Ectodermal cell (in vitro differentiated cells): ENCODE results near the gene ENAH.
"Not testable (repeated sequence)": the region's sequence is repeated elsewhere in the genome, so short reads cannot be mapped to it uniquely, and the experiment has no call there.

ENCODE experiments used
- H3K27ac ChIP-seq: 2 replicates; pipeline ENCODE4 v1.7.0; 2013; ENCODE audit warnings: mild to moderate bottlenecking, low read depth, low read length; ENCODE audit not compliant: insufficient read depth, poor library complexity, severe bottlenecking
- H3K27me3 ChIP-seq: 2 replicates; pipeline ENCODE4 v1.7.0; 2013; ENCODE audit warnings: mild to moderate bottlenecking, low read length; ENCODE audit not compliant: insufficient read depth, control insufficient read depth, poor library complexity, severe bottlenecking
- H3K36me3 ChIP-seq: one replicate; pipeline ENCODE4 v1.7.0; 2013; ENCODE audit warnings: low read length; ENCODE audit not compliant: control insufficient read depth, insufficient read depth
- H3K4me1 ChIP-seq: one replicate; pipeline ENCODE4 v1.7.0; 2013; ENCODE audit warnings: low read length; ENCODE audit not compliant: control insufficient read depth, insufficient read depth
- H3K4me3 ChIP-seq: 2 replicates; pipeline ENCODE4 v1.7.0; 2013; ENCODE audit warnings: low read depth, low read length, control low read depth; ENCODE audit not compliant: insufficient read depth
- H3K9me3 ChIP-seq: 2 replicates; pipeline ENCODE4 v1.7.0; 2013; ENCODE audit warnings: mild to moderate bottlenecking, low read length, moderate library complexity; ENCODE audit not compliant: control insufficient read depth
- WGBS, 2 experiments: methylation state at CpG; one replicate each; pipeline ENCODE4 v1.1.7; 2013; ENCODE audit warnings: missing lambda C conversion rate in 2 of 2; 5-methylcytosine and 5-hydroxymethylcytosine counted together

Gene ENAH

GRCh38 chr1:225522588-225523262, 130.2 kb downstream of the ENAH start:
- no peaks in the 10 kb centered on the region for H3K4me1 ChIP-seq
- peaks cover 3% of the 10 kb centered on the region for H3K36me3 ChIP-seq
- H3K27ac ChIP-seq, result no peak overlapping the region
- H3K4me3 ChIP-seq, result no peak overlapping the region
- H3K9me3 ChIP-seq, result no peaks in the 10 kb centered on the region
- no peaks in the 10 kb centered on the region for H3K27me3 ChIP-seq
- 95 to 100% methylated on average over 1 of the region's 1 CpG for WGBS, 2 experiments

DNA sequence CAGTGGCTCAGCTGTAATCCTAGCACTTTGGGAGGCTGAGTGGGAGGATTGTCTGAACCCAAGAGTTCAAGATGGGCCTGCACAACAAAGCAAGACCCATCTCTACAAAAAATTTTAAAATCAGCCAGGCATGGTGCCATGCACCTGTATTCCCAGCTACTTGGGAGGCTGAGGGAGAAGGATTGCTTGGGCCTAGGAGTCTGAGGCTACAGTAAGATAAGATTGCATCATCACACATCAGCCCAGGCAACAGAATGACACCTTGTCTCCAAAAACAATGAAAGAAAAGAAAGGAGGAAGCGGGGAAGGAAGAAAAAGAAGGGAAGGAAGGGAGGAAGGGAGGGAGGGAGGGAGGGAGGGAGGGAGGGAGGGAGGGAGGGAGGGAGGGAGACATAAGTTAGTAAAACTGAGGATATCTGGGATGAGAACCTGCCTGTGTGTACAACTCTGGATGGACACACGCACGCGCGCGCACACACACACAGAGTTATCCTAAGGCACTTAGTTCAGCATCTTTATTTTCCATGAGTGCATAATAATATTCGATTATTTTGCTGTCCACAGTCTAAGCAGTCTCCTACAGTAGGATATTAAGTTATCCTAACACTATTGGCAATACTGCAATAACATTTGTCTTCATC, 132.2 kb downstream of the ENAH start:
- WGBS, 2 experiments, result 97 to 99% methylated on average over 7 of the region's 7 CpGs
- H3K36me3 ChIP-seq, result peaks cover 3% of the 10 kb centered on the region
- no peaks in the 10 kb centered on the region for H3K27me3 ChIP-seq
- no peaks in the 10 kb centered on the region for H3K9me3 ChIP-seq
- no peak overlapping the region for H3K27ac ChIP-seq
- no peak overlapping the region for H3K4me3 ChIP-seq
- peaks cover 4% of the 10 kb centered on the region for H3K4me1 ChIP-seq

- Histone ChIP-seq H3K36me3 (peaks cover 3% of the 10 kb centered on the region), H3K27me3 (no peaks in the 10 kb centered on the region), H3K9me3 (no peaks in the 10 kb centered on the region), H3K27ac (no peak overlapping the region), H3K4me3 (no peak overlapping the region), H3K4me1 (peaks cover 9% of the 10 kb centered on the region)
- 55 to 58% methylated on average over 16 to 19 of the region's 19 CpGs for WGBS, 2 experiments
These were observed 133.6 kb downstream of the ENAH start for GRCh38 chr1:225519166-225519863.

- Histone ChIP-seq H3K27me3 (no peaks in the 10 kb centered on the region), H3K36me3 (peaks cover 4% of the 10 kb centered on the region), H3K4me3 (no peak overlapping the region), H3K9me3 (no peaks in the 10 kb centered on the region), H3K27ac (no peak overlapping the region), H3K4me1 (peaks cover 9% of the 10 kb centered on the region)
- 96 to 97% methylated on average over 8 of the region's 8 CpGs for WGBS, 2 experiments
These were observed 135.2 kb downstream of the ENAH start for GRCh38 chr1:225517697-225518096.

- H3K4me3 ChIP-seq, result no peak overlapping the region
- H3K27ac ChIP-seq, result no peak overlapping the region
- H3K4me1 ChIP-seq, result peaks cover 9% of the 10 kb centered on the region
- H3K9me3 ChIP-seq, result no peaks in the 10 kb centered on the region
- 96 to 97% methylated on average over 6 of the region's 6 CpGs for WGBS, 2 experiments
- H3K36me3 ChIP-seq, result peaks cover 7% of the 10 kb centered on the region
- no peaks in the 10 kb centered on the region for H3K27me3 ChIP-seq
These were observed 135.7 kb downstream of the ENAH start for GRCh38 chr1:225517221-225517620.

DNA sequence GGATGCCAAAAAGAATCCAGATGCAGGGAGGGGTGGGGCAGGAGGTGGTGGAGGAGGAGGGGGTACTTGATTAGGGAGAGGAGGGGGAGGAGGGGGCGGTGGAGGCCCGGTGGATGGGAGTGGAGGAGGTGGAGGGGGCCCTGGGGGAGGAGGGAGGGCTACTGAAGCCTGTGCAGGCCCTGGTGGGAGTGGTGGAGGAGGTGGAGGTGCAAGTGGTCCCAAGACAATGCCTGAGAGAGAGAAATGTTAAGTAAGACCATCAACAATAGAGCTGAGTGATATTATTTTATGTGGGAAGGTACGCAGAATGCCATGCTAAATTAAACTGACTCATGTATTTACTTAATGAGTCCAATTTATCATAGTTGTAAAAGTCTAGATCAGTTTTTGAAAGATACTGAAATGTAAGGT, 138.2 kb downstream of the ENAH start:
- 5 to 39% methylated on average over 2 to 3 of the region's 3 CpGs for WGBS, 2 experiments
- Histone ChIP-seq H3K27ac (no peak overlapping the region), H3K27me3 (no peaks in the 10 kb centered on the region), H3K4me3 (no peak overlapping the region), H3K9me3 (no peaks in the 10 kb centered on the region), H3K4me1 (peaks cover 9% of the 10 kb centered on the region), H3K36me3 (peaks cover 19% of the 10 kb centered on the region)

- not testable (repeated sequence) for H3K27me3 ChIP-seq, H3K9me3 ChIP-seq, H3K27ac ChIP-seq, H3K4me3 ChIP-seq
- peaks cover 18% of the 10 kb centered on the region for H3K4me1 ChIP-seq
- peaks cover 16% of the 10 kb centered on the region for H3K36me3 ChIP-seq
- WGBS, 2 experiments, result 85 to 88% methylated on average over 9 of the region's 9 CpGs
These were observed 139.3 kb downstream of the ENAH start for GRCh38 chr1:225513576-225513975.

DNA sequence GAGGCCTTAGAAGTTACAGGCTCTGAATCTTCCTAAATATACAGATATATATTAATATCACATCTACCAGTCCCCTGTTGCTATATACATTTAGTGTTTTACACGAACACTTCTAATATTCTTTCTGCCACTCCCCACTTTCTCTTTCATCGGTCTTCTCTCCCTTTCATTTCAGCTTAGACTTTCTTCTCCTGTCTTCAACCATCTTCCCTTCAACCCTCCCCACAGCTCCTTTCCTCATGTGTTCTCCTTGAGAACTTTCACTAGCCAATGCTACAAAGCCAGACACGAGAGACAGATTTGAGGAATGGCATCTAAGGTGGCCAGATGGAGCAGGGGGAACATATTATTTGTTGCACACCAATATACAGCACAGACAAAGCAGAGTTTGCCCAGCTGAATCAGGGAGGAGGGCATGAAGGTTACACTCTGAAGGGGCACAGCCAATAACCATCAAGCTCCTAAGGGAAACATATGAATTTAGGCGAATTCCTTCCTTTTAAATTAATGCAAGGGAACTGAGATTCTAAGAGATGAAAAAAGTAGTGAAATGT, 141.0 kb downstream of the ENAH start:
- H3K27ac ChIP-seq, result no peak overlapping the region
- 93 to 97% methylated on average over 4 of the region's 4 CpGs for WGBS, 2 experiments
- no peak overlapping the region for H3K4me3 ChIP-seq
- peaks cover 20% of the 10 kb centered on the region for H3K4me1 ChIP-seq
- H3K27me3 ChIP-seq, result no peaks in the 10 kb centered on the region
- H3K36me3 ChIP-seq, result peaks cover 16% of the 10 kb centered on the region
- no peaks in the 10 kb centered on the region for H3K9me3 ChIP-seq

DNA sequence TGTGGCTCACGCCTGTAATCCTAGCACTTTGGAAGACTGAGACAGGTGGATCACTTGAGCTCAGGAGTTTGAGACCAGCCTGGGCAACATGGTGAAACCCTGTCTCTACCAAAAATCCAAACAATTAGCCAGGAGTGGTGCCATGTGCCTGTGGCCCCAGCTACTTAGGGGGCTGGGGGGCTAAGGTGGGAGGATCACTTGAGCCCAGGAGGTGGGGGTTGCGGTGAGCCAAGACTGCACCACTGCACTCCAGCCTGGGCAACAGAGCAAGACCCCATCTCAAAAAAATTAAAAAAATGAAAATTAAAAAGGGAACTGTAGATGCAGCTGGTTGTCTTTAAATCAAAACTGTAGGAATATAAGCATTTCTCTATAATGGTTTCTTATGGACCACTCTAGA, 142.2 kb downstream of the ENAH start:
- H3K4me1 ChIP-seq, result peaks cover 16% of the 10 kb centered on the region
- H3K9me3 ChIP-seq, H3K4me3 ChIP-seq, H3K27ac ChIP-seq, H3K27me3 ChIP-seq: not testable (repeated sequence)
- H3K36me3 ChIP-seq, result peaks cover 24% of the 10 kb centered on the region
- WGBS, 2 experiments, result 92 to 97% methylated on average over 2 of the region's 2 CpGs

- Histone ChIP-seq H3K27me3 (no peaks in the 10 kb centered on the region), H3K27ac (no peak overlapping the region), H3K4me3 (no peak overlapping the region), H3K4me1 (peaks cover 11% of the 10 kb centered on the region), H3K36me3 (peaks cover 24% of the 10 kb centered on the region), H3K9me3 (no peaks in the 10 kb centered on the region)
- 88 to 93% methylated on average over 3 of the region's 3 CpGs for WGBS, 2 experiments
These were observed 143.2 kb downstream of the ENAH start for GRCh38 chr1:225509770-225510169.
